Neuronal stem cell (in vitro differentiated cells): ENCODE data around the gene TLX2.
A peak's percentile ranks its signal among the peaks of the same experiment; 100 is the strongest.

ENCODE experiments used
- DNase-seq: peaks from one replicate; pipeline ENCODE4 v3.0.0-alpha.2; 2013; ENCODE audit warnings: low spot score
- H2AFZ ChIP-seq: one replicate; pipeline ENCODE4 v1.6.1; 2013; ENCODE audit warnings: mild to moderate bottlenecking, low read length, inconsistent platforms
- H2AK5ac ChIP-seq: 2 replicates; pipeline ENCODE4 v1.6.1; 2013; ENCODE audit warnings: low read depth, mild to moderate bottlenecking, inconsistent platforms, low read length, moderate library complexity, mixed read lengths
- H2BK120ac ChIP-seq: 2 replicates; pipeline ENCODE4 v1.6.1; 2013; ENCODE audit warnings: low read depth, mild to moderate bottlenecking, inconsistent platforms, low read length, moderate library complexity, mixed read lengths
- H2BK12ac ChIP-seq: one replicate; pipeline ENCODE4 v1.6.1; 2013; ENCODE audit warnings: low read length, inconsistent platforms
- H2BK15ac ChIP-seq: 2 replicates; pipeline ENCODE4 v1.6.1; 2013; ENCODE audit warnings: mild to moderate bottlenecking, low read length, inconsistent platforms, mixed read lengths
- H2BK5ac ChIP-seq: one replicate; pipeline ENCODE4 v1.6.1; 2013; ENCODE audit warnings: inconsistent platforms, mild to moderate bottlenecking, low read length, moderate library complexity
- H3K14ac ChIP-seq: one replicate; pipeline ENCODE4 v1.6.1; 2013; ENCODE audit warnings: low read length, inconsistent platforms
- H3K18ac ChIP-seq: 2 replicates; pipeline ENCODE4 v1.6.1; 2013; ENCODE audit warnings: low read length, inconsistent platforms
- H3K23ac ChIP-seq: 2 replicates; pipeline ENCODE4 v1.6.1; 2013; ENCODE audit warnings: low read depth, mild to moderate bottlenecking, mixed read lengths, low read length, inconsistent platforms; ENCODE audit not compliant: poor library complexity
- H3K27ac ChIP-seq: replicated peaks from 3 replicates; pipeline ENCODE4 v1.5.1; 2013; ENCODE audit warnings: low read length, inconsistent platforms
- H3K27me3 ChIP-seq, 3 experiments: 2 replicates each; pipeline ENCODE4 v1.6.1; 2013; ENCODE audit warnings: low read length in 3 of 3, mild to moderate bottlenecking in 2 of 3, inconsistent platforms in 1 of 3, low read depth in 1 of 3, mixed read lengths in 1 of 3, moderate library complexity in 1 of 3; ENCODE audit not compliant: control insufficient read depth in 3 of 3, insufficient read depth in 3 of 3
- H3K36me3 ChIP-seq, 2 donors: replicated peaks in 1 of 2; 2 replicates each; pipeline ENCODE4 v1.6.1; 2013; ENCODE audit warnings: low read length in 2 of 2; ENCODE audit not compliant: control insufficient read depth in 2 of 2, insufficient read depth in 2 of 2
- H3K4ac ChIP-seq: 2 replicates; pipeline ENCODE4 v1.6.1; 2013; ENCODE audit warnings: inconsistent platforms, mild to moderate bottlenecking, low read length, moderate library complexity
- H3K4me1 ChIP-seq, 2 donors: 1 replicate in 1 of 2; 2 replicates in 1 of 2; pipeline ENCODE4 v1.6.1; 2013; ENCODE audit warnings: low read length in 2 of 2, low read depth in 1 of 2; ENCODE audit not compliant: control insufficient read depth in 2 of 2, insufficient read depth in 1 of 2
- H3K4me2 ChIP-seq: one replicate; pipeline ENCODE4 v1.6.1; 2013; ENCODE audit warnings: mild to moderate bottlenecking, low read length, inconsistent platforms; ENCODE audit not compliant: insufficient read depth, poor library complexity, severe bottlenecking
- H3K4me3 ChIP-seq, 2 donors: 2 replicates each; pipeline ENCODE4 v1.5.1; 2013; ENCODE audit warnings: low read length in 2 of 2, mild to moderate bottlenecking in 2 of 2, inconsistent platforms in 1 of 2, moderate library complexity in 1 of 2
- H3K79me1 ChIP-seq: one replicate; pipeline ENCODE4 v1.6.1; 2013; ENCODE audit warnings: low read depth, mild to moderate bottlenecking, inconsistent platforms, low read length, moderate library complexity
- H3K9ac ChIP-seq: one replicate; pipeline ENCODE4 v1.6.1; 2013; ENCODE audit warnings: mild to moderate bottlenecking, low read depth, low read length, inconsistent platforms; ENCODE audit not compliant: poor library complexity
- H3K9me3 ChIP-seq, 2 donors: replicated peaks in 1 of 2; 2 replicates each; pipeline versions ENCODE3 to v1.6.1; 2013; ENCODE audit warnings: low read length in 2 of 2, mild to moderate bottlenecking in 2 of 2, inconsistent platforms in 1 of 2, low read depth in 1 of 2, mixed read lengths in 1 of 2, moderate library complexity in 1 of 2; ENCODE audit not compliant: control insufficient read depth in 2 of 2, insufficient read depth in 1 of 2
- H4K8ac ChIP-seq: one replicate; pipeline ENCODE4 v1.6.1; 2013; ENCODE audit warnings: low read depth, mild to moderate bottlenecking, inconsistent platforms, low read length, moderate library complexity
- H4K91ac ChIP-seq: one replicate; pipeline ENCODE4 v1.6.1; 2013; ENCODE audit warnings: low read length, low read depth, mild to moderate bottlenecking, inconsistent platforms; ENCODE audit not compliant: poor library complexity
- WGBS, 2 donors: extraction: QIAGEN DNeasy Blood & Tissue Kit; methylation state at CpG; one replicate each; pipeline ENCODE4 v1.1.7; 2013; ENCODE audit warnings: missing lambda C conversion rate in 2 of 2, mixed read lengths in 1 of 2; ENCODE audit not compliant: insufficient read length in 2 of 2, insufficient replicate concordance in 1 of 2; ENCODE audit errors: extremely low coverage in 2 of 2; 5-methylcytosine and 5-hydroxymethylcytosine counted together

The TLX2 gene

DNA sequence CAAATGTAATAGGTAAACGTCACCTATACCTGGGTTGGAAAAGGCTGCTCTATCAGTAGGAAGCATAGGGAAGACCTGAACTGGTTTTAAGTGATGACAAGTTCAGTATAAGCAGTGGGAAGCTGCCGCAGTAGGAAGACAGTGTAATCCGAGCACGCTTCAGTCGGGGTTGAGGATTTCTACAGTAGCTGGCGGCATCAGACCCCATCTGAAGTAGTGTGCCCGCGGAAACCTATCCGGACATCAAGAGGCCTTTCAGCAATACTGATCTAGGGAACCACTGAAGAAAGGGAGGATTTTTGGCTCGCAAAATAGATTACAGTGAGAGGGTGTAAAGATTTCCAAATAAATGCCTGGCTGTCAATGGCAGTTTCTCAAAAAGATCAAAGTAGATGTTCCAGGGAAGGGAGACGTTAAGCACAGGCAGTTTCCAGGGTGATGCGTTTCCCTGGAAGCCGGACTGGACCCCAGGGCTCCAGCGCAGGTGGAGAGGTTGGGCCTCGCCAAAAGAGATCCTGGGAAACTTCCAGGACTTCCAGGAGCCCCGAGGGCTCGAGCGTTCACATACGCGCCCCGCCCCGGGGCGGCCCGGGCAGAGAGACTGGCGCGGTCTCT lies 34.1 kb downstream of the TLX2 start:
- peak overlapping the region in 1 of 2 donors; percentile 77 for H3K4me3 ChIP-seq
- no peak overlapping the region for H2BK5ac ChIP-seq
- H3K14ac ChIP-seq: no peak overlapping the region
- no peak overlapping the region for H2BK15ac ChIP-seq
- no peak overlapping the region for H2AK5ac ChIP-seq
- H3K36me3 ChIP-seq: peaks cover 11 to 33% of the 10 kb centered on the region in 2 donors
- no peak overlapping the region for H3K23ac ChIP-seq
- H4K91ac ChIP-seq: no peak overlapping the region
- H3K4ac ChIP-seq: no peak overlapping the region
- H2BK12ac ChIP-seq: no peak overlapping the region
- peaks cover 4 to 21% of the 10 kb centered on the region in 2 donors for H3K4me1 ChIP-seq
- peaks cover 4% of the 10 kb centered on the region for H3K79me1 ChIP-seq
- no peak overlapping the region for H3K9ac ChIP-seq
- peak overlapping the region; percentile 84 for H3K4me2 ChIP-seq
- H2BK120ac ChIP-seq: no peak overlapping the region
- no peak for DNase-seq
- peaks cover 0 to 41% (median 0%) of the 10 kb centered on the region in 3 experiments for H3K27me3 ChIP-seq
- H3K27ac ChIP-seq: no peak overlapping the region
- no peak overlapping the region for H2AFZ ChIP-seq
- no peaks in the 10 kb centered on the region for H3K9me3 ChIP-seq
- no peak overlapping the region for H3K18ac ChIP-seq
- no peak overlapping the region for H4K8ac ChIP-seq
- WGBS, 2 donors: no CpG with 5 or more reads among the region's 26 CpGs

- H3K27me3 ChIP-seq: peaks cover 0 to 41% (median 0%) of the 10 kb centered on the region in 3 experiments
- H3K14ac ChIP-seq: peak overlapping the region; percentile 50
- H2BK5ac ChIP-seq: no peak overlapping the region
- peaks cover 4% of the 10 kb centered on the region for H3K79me1 ChIP-seq
- peaks cover 11 to 33% of the 10 kb centered on the region in 2 donors for H3K36me3 ChIP-seq
- H4K8ac ChIP-seq: no peak overlapping the region
- H3K9ac ChIP-seq: peak overlapping the region; percentile 74
- peak overlapping the region in 1 of 2 donors; percentile 77 for H3K4me3 ChIP-seq
- peak overlapping the region; percentile 84 for H3K4me2 ChIP-seq
- no CpG with 5 or more reads among the region's 85 CpGs for WGBS, 2 donors
- H3K4me1 ChIP-seq: peaks cover 4 to 21% of the 10 kb centered on the region in 2 donors
- H3K23ac ChIP-seq: peak overlapping the region; percentile 6
- H3K4ac ChIP-seq: peak overlapping the region; percentile 26
- peak; percentile 49 for DNase-seq
- H2BK15ac ChIP-seq: peak overlapping the region; percentile 44
- H2AFZ ChIP-seq: no peak overlapping the region
- H3K27ac ChIP-seq: no peak overlapping the region
- H2AK5ac ChIP-seq: no peak overlapping the region
- H2BK120ac ChIP-seq: no peak overlapping the region
- H2BK12ac ChIP-seq: peak overlapping the region; percentile 7
- H3K18ac ChIP-seq: peak overlapping the region; percentile 88
- peak overlapping the region; percentile 57 for H4K91ac ChIP-seq
- H3K9me3 ChIP-seq: no peaks in the 10 kb centered on the region
Measured at GRCh38 chr2:74548900-74549826, 34.9 kb downstream of the TLX2 start.

DNA sequence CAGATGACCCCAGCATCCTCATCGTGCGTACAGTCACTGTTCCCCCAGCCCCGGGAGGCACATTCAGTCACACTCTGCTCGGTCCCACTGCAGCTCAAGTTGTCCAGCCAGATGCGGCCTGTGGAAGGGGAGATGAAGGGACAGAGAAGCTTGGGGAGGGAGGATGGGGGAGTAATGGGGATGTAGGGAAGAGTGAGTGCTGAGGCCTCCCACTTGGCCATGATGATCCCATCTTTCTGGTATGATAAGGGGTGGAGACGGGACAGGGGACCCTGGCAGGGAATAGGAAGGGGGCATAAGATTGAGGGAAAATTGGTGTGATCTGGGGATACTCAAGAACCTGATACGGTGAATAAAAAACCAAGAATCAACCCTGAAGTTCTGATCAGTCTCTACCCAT lies 36.0 kb downstream of the TLX2 start:
- Histone ChIP-seq H3K9me3 (no peaks in the 10 kb centered on the region), H3K27ac (no peak overlapping the region), H3K18ac (no peak overlapping the region), H3K14ac (no peak overlapping the region), H3K4me3 (no peak overlapping the region), H2BK12ac (no peak overlapping the region), H3K79me1 (peaks cover 4% of the 10 kb centered on the region), H2BK5ac (no peak overlapping the region), H2AFZ (no peak overlapping the region), H2BK15ac (no peak overlapping the region), H3K4ac (no peak overlapping the region), H3K4me2 (no peak overlapping the region), H3K9ac (peak overlapping the region; percentile 32), H4K91ac (no peak overlapping the region), H3K4me1 (peaks cover 4 to 21% of the 10 kb centered on the region in 2 donors), H4K8ac (no peak overlapping the region), H3K27me3 (peaks cover 0 to 47% (median 0%) of the 10 kb centered on the region in 3 experiments), H3K36me3 (peaks cover 11 to 33% of the 10 kb centered on the region in 2 donors), H2AK5ac (no peak overlapping the region), H3K23ac (no peak overlapping the region), H2BK120ac (no peak overlapping the region)
- DNase-seq: no peak
- no CpG with 5 or more reads among the region's 7 CpGs for WGBS, 2 donors

DNA sequence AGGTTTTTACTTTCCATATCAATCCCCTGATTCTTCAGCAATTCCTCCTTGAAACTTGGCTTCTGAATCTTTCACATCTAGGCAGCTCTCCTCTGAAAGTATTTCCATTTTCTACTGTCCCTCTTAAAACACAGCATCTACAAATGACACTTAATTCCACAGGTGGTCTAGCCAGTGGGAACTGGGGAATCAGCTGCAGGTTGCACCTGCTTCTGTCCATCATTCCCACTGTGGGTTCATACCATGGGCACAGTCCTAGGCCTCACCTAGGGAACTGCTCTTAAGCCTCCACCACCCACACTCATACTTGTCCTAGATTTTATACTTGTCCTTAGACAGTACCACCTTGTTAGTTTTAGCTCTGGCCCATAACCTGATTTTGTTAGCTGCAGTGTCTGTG lies 37.3 kb downstream of the TLX2 start:
- Histone ChIP-seq H3K4me1 (peaks cover 9 to 24% of the 10 kb centered on the region in 2 donors), H2BK5ac (no peak overlapping the region), H3K27me3 (peaks cover 0 to 57% (median 4%) of the 10 kb centered on the region in 3 experiments), H3K4me2 (no peak overlapping the region), H4K91ac (no peak overlapping the region), H3K9me3 (no peaks in the 10 kb centered on the region), H3K27ac (no peak overlapping the region), H2AFZ (no peak overlapping the region), H3K23ac (no peak overlapping the region), H3K14ac (no peak overlapping the region), H2BK120ac (no peak overlapping the region), H2BK15ac (no peak overlapping the region), H3K36me3 (peaks cover 13 to 41% of the 10 kb centered on the region in 2 donors), H2BK12ac (no peak overlapping the region), H3K4me3 (no peak overlapping the region), H3K79me1 (peaks cover 6% of the 10 kb centered on the region), H2AK5ac (no peak overlapping the region), H3K9ac (no peak overlapping the region), H4K8ac (no peak overlapping the region), H3K4ac (no peak overlapping the region), H3K18ac (no peak overlapping the region)
- no peak for DNase-seq
